HG02588 (cell line): ENCODE data around the gene NAA20.
A peak's percentile ranks its signal among the peaks of the same experiment; 100 is the strongest.

Experiments
- ATAC-seq: cut with Tn5 transposase; IDR thresholded peaks from one replicate; pipeline ENCODE4 v1.9.1; 2021; ENCODE audit warnings: mild to moderate bottlenecking, moderate library complexity; ENCODE audit not compliant: unreplicated experiment

Gene NAA20

GRCh38 chr20:20018366-20018765 lies 1.2 kb downstream of the NAA20 start:
- no peak for ATAC-seq

DNA sequence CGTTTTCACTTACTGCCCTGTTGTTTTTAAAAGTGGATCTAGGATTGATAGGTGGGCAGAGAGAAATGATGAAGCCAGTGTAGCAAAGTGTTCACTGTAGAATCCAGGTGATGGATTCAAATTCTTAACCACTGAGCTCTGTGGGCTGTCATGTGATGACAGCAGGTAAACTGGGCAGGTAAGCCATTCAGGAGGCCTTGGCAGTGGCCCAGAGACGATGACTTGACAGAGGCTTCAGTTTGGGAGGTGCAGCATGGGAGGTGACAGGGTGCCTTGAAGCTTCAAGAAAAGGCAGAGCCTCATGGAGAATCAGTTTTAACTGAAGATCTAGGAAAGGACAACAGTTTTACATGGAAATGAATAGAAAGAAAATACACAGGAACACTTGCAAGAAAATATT lies 2.0 kb downstream of the NAA20 start:
- no peak for ATAC-seq

GRCh38 chr20:20020908-20021307 lies 3.7 kb downstream of the NAA20 start:
- ATAC-seq: no peak

DNA sequence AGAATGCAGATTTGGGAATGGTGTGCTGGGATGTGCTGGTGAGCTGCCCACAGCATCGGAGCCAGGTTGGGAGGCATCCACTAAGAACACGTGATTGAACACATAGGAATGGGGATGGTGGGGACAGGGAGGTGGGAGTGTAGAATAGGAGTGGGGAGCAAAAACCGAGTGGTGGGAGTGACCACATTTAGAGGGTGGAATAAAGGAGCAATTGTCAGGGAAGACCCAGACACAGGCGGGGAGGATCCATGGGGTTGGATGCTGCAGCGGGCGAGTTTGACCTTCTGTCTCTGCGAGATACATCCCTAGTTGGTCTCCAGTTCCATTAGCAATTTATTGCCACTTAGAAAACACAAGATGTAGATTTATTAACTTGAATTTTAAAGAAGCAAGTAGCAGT lies 4.7 kb downstream of the NAA20 start:
- ATAC-seq: no peak

DNA sequence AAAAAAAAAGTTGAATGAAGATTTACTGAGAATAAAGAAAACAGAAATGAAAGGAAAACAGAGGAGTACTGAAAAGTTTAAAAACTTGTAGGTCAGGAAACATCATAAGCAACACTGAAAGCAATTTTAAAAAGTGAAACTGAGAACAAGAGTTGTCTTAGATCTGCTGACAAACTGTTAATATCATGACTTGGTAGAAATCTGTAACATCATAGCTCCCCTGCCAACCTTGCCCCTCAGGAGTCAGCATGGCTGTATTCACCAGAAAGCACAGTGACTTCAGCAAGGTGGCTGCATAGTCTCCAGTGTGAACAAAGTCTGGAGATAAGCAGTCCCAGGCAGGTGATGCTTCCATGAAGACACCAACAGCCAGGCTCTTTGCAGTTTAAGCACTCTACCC lies 5.3 kb downstream of the NAA20 start:
- ATAC-seq: peak; percentile 72

DNA sequence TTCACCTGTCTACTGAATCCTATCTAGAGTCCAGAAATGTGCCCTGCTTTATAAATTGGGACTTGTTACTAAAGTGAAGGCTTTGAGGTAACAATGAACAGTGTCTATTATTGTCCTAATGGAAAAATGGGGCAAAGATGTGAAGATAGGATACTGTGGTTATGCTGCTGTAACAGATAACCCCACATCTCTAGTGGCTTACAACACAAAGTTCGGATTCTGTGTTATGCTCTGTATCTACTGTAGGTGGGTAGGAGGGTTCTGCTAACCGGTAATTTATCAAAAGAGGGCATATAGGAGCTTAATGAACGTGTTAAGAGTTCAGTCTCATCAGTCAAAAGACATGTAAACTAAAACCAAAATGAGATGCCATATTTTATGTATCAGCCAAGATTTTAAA lies 6.2 kb downstream of the NAA20 start:
- no peak for ATAC-seq

- ATAC-seq: no peak
Observed at GRCh38 chr20:20024942-20025341, 7.8 kb downstream of the NAA20 start.

DNA sequence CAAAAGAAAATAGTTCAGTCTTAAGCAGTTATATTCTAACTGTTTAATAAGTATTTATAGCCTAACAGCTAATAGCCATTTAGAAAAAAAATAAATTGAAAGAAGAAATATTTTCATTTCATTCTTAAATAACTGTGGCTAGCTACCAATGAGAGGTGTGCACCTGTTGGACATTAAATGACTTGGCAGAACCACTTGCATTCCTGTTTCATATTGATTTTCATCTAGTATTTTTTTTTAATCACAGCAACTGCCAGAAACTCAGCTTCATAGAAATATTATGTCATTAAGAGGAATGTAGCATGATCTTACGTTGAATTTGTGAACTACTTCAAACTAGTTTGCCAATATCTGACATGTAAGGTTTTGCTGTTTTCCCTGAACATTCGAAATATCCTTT lies 10.1 kb downstream of the NAA20 start:
- no peak for ATAC-seq

DNA sequence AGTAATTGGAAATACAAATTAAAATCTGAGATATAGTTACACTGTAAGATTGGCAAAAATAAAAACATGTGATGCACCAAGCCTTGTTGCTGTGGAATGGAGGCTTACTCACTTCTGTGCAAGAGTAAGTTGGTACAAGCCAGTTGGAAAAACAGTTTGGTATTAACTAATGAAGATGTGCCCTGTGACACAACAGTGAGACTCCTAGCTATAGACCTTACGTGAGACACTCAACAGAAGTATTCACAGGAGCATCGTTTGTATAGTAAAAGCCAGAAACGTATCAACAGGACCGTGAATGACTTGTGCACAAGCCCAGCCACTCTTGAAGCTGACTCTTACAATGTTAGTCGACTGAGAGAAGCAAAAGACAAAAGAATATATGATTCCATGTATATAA lies 14.6 kb downstream of the NAA20 start:
- ATAC-seq: no peak

DNA sequence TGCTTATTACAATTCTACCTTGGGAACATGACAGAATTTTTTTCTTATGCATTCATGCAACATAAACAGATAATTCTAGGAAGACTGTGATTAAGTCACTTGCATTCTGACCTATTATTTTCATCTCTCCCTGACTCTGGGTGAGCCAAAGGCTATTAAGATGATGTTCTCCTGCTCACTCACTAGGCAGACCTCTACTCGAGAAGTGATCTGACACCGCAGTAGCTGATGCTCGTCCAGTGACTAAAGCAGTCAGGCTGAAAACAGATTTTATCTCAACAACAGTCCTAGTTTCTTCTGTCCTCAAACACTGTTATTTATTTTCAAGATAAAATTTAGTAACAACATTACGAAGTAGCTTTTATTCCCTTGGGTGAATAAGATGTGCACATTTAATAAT lies 17.3 kb downstream of the NAA20 start:
- ATAC-seq: no peak

GRCh38 chr20:20036756-20037155 lies 19.6 kb downstream of the NAA20 start:
- no peak for ATAC-seq

- ATAC-seq: no peak
Observed at GRCh38 chr20:20037960-20038359, 20.8 kb downstream of the NAA20 start.

GRCh38 chr20:20038586-20038985 lies 21.4 kb downstream of the NAA20 start:
- no peak for ATAC-seq

DNA sequence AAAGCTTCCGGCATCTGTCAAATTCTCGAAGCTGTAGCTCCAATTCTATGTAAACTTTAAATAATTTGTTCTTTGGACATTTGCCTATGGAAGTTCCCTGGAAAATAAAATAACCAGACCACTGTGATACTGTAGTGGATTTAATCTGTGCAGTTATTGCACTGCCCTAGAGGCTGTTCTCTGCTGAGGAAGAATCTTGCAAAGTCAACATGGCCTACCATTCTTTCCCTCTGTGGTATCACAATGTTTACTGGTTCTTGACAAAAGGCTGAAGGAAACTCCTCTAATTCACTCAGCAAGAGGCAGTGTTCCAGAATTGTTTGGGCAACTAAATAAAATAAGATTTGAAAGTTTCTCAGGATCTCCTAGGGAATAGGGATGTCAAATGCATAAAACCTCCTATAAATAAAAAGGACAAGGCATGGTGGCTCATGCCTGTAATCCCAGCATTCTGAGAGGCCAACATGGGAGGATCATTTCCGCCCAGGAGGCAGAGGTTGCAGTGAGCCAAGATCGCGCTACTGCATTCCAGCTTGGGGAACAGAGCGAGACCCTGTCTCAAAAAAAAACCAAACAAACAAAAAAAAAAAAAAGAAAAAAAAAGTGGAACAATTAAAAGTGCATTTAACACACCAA lies 22.7 kb downstream of the NAA20 start:
- no peak for ATAC-seq

DNA sequence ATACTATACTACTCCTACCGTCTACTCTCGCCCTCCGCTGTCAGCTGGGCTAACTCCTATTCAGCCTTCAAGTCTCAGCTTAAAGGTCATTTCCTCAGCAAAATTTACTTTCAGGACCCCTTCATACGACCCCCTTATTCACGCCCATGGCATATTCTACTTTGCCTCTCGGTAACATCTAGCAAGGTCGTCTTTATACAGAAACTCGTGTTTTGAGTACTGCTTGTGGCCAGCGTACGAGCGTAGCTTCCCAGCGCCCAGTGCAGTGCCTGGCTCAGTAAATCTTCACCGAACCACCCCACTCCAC lies 34.6 kb downstream of the NAA20 start:
- no peak for ATAC-seq

GRCh38 chr20:20052074-20052970 lies 35.2 kb downstream of the NAA20 start, which contains the start of the genes CFAP61 and CRNKL1:
Gene CFAP61 (plus strand): TSS chr20:20052532. CDS start chr20:20056654, 4,122 bp downstream.
Gene CRNKL1 (minus strand): TSS chr20:20052466. CDS start chr20:20052342, 124 bp downstream.
- peak; percentile 93 for ATAC-seq

DNA sequence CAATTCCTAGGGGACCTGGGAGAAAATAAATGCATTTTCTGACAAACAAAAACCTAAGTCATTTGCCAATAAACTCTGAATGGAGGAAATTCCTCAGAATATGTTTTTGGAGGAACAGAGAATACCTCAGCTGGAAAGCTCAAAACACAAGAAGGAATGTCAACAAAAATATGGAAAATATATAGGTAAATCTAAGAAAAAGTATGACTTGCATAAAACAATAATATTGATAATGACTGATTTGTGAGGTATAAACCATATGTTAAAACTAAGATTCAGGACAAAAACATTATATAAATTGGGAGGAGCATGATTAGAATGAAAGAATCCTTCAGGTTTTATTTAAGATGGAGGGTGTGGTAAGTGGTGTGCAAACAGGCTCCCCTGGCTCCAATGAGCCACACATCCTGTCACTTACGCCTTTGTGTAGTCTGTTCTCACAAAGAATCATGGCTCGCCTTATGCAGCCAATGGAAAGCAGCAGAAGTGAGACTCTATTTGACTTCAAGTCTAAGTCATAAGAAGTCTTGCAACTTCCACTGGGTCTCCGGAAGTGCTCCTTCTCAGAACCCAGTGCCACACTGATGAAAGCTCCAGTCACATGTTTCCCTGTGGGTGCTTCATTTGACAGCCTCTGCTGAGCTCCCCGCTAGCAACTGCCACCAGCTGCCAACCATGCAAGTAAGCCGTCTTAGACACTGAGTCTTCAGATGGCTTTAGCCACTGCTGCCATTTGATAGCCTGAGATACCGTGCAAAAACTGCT lies 43.3 kb downstream of the NAA20 start:
- ATAC-seq: no peak

- ATAC-seq: no peak
Observed at GRCh38 chr20:20063941-20064702, 47.0 kb downstream of the NAA20 start.

DNA sequence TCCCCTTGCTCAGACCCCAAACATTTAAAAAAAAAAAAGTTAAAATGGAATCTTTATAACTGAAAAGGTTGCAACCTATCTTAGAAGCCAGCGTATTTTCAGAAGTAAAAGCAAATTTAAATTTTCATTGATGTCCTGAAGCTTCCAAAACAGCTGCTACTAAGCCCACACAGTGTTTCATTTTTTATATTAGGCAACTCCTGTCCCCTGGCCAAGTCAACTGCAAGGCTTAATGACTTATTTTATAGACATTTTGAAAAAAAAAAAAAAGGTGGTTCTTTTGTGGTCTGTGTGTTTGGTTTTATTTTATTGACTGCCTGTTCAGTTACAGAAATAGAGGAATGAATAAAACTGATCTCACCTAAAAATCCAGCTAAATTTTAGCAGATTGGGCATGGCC lies 48.2 kb downstream of the NAA20 start:
- ATAC-seq: no peak

DNA sequence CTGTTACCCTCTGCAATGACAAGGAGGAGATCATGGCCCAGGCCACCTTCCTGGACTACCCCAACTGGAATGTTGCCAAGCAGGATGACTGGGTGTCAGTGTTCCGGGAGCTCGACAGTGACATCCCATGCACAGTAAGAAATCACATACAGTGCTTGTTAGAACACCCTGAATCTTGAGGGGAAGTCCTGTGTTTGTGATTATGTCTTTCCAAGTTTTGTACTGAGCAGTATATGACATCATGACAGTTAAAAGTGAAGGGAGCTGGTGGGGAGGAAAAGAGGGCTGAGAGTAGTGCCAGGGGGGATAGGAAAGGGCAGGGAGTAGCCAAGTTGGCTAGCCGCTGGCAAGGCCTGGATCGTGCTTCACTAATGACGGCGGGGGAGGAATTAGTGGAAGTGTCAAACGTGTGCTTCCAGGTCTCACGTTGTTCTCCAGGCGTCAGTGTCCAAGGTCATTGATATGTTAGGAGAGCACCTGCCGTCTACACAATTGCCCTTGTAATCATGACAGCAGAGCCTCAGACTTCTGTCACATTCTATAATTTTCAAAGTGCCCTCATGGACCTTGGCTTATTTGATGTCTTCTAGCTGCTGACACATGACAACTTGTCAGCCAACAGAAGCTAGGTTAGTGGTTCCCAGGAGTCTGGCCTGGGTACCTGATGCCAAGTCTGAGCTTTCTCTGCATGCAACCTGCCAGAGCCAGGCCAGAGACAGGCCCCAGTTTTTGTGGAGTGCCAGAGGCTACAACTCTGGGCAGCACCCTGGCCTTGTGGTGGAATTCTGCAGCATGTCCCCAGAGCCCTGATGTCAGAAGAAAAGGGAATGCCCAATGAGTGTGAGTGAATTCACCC lies 53.9 kb downstream of the NAA20 start:
- no peak for ATAC-seq
